Epithelial cell of esophagus (primary cell): ENCODE results near the gene MAP3K4.
A peak's percentile ranks its signal among the peaks of the same experiment; 100 is the strongest.
"Not testable (repeated sequence)": the region's sequence is repeated elsewhere in the genome, so short reads cannot be mapped to it uniquely, and the experiment has no call there.

ENCODE experiments used
- DNase-seq: peaks from one replicate; pipeline ENCODE4 v3.0.0; 2010; ENCODE audit warnings: low read depth
- H3K4me3 ChIP-seq: 2 replicates; pipeline ENCODE4 v1.5.1; 2011; ENCODE audit warnings: mild to moderate bottlenecking, low read length, control low read depth
- CTCF ChIP-seq: IDR thresholded peaks from 2 replicates; pipeline ENCODE4 v1.5.1; 2011; ENCODE audit warnings: low read depth, mild to moderate bottlenecking, low read length, control low read depth, inconsistent platforms; ENCODE audit not compliant: insufficient read depth; ENCODE audit errors: missing control alignments

MAP3K4 gene

GRCh38 chr6:160973311-160974250 lies 18.0 kb upstream of the MAP3K4 start:
- H3K4me3 ChIP-seq, result no peak overlapping the region
- TF ChIP-seq CTCF, result no peak
- DNase-seq, result no peak

GRCh38 chr6:160974304-160974771 lies 17.2 kb upstream of the MAP3K4 start:
- no peak for TF ChIP-seq CTCF
- peak; percentile 91 for DNase-seq
- no peak overlapping the region for H3K4me3 ChIP-seq

GRCh38 chr6:160975162-160975561 lies 16.4 kb upstream of the MAP3K4 start:
- no peak overlapping the region for H3K4me3 ChIP-seq
- no peak for DNase-seq
- TF ChIP-seq CTCF, result no peak

DNA sequence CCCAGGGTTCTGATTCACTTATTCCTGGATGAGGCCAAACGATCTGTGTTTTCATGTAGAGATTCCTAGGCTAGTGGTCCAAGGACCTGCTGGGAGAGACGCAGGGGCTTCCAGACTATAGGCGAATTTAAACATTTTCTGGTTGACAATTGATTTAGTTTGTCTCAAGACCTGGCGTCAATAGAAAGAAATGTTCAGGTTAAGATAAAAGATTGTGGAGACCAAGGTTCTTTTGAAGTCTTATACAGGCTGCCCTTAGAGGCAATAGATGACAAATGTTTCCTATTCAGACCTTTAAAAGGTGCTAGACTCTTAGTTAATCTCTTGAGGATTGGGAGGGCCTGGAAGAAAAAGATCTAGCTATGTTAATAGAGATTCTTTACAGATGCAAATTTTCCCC lies 15.6 kb upstream of the MAP3K4 start:
- DNase-seq, H3K4me3 ChIP-seq: not testable (repeated sequence)

GRCh38 chr6:160978141-160978901 lies 13.2 kb upstream of the MAP3K4 start:
- no peak overlapping the region for H3K4me3 ChIP-seq
- no peak for TF ChIP-seq CTCF
- DNase-seq, result peak; percentile 71

- DNase-seq, result peak; percentile 39
- H3K4me3 ChIP-seq, result no peak overlapping the region
- no peak for TF ChIP-seq CTCF
These were observed 12.4 kb upstream of the MAP3K4 start for GRCh38 chr6:160979061-160979708.

DNA sequence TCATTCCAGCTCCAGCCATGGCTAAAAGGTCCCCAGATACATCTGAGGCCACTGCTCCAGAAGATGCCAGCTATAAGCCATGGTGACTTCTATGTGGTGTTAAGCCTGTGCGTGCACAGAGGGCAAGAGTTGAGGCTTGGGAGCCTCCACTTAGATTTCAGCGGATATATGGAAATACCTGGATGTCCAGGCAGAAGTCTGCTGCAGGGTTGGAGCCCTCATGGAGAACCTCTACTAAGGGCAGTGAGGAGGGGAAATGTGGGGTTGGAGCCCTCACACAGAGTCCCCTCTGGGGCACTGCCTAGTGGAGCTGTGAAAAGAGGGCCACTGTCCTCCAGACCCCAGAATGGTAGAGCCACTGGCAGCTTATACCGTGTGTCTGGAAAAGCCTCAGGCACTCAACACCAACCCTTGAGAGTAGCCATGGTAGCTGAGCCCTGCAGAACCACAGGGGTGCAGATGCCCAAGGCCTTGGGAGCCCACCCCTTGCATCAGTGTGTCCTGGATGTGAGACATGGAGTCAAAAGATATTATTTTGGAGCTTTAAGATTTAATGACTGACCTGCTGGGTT lies 8.1 kb upstream of the MAP3K4 start:
- H3K4me3 ChIP-seq, DNase-seq: not testable (repeated sequence)
